Measurements from ENCODE around the gene PRR16.

- TF ChIP-seq POLR2A (IDR thresholded peaks at IDR 0.05; ENCODE audit: low read depth) (no peak), CTCF (IDR thresholded peaks at IDR 0.05) (no peak), POLR2AphosphoS5 (IDR thresholded peaks at IDR 0.05) (no peak)
Measured at GRCh38 chr5:120503341-120503740, 39.2 kb downstream of the PRR16 start.

Data from esophagus muscularis mucosa (tissue), 3 donors.